Measurements from ENCODE around the gene CEBPB.
A peak's percentile ranks its signal among the peaks of the same experiment; 100 is the strongest.
"Not testable (repeated sequence)": the region's sequence is repeated elsewhere in the genome, so short reads cannot be mapped to it uniquely, and the experiment has no call there.

The CEBPB gene

GRCh38 chr20:50169329-50169823 lies 21.3 kb upstream of the CEBPB start:
- peak; percentile 56 to 74 for DNase-seq (ENCODE audit: low read depth in 2 of 2)

- DNase-seq (ENCODE audit: low read depth in 2 of 2) = no peak
Observed at GRCh38 chr20:50170549-50171220, 19.9 kb upstream of the CEBPB start.

GRCh38 chr20:50172347-50173013 lies 18.1 kb upstream of the CEBPB start:
- no peak for DNase-seq (ENCODE audit: low read depth in 2 of 2)

- DNase-seq (ENCODE audit: low read depth in 2 of 2) = no peak
Observed at GRCh38 chr20:50174456-50174855, 16.2 kb upstream of the CEBPB start.

GRCh38 chr20:50175938-50176933 lies 14.4 kb upstream of the CEBPB start:
- no peak for DNase-seq (ENCODE audit: low read depth in 2 of 2)

- not testable (repeated sequence) for DNase-seq (ENCODE audit: low read depth in 2 of 2)
Observed at GRCh38 chr20:50178672-50179071, 12.0 kb upstream of the CEBPB start.

- DNase-seq (ENCODE audit: low read depth in 2 of 2) = no peak
Observed at GRCh38 chr20:50181344-50181743, 9.3 kb upstream of the CEBPB start.

GRCh38 chr20:50182346-50182745 lies 8.3 kb upstream of the CEBPB start:
- DNase-seq (ENCODE audit: low read depth in 2 of 2) = no peak

- DNase-seq (ENCODE audit: low read depth in 2 of 2) = no peak
Observed at GRCh38 chr20:50185426-50185825, 5.2 kb upstream of the CEBPB start.

GRCh38 chr20:50186151-50186885 lies 4.3 kb upstream of the CEBPB start:
- DNase-seq (ENCODE audit: low read depth in 2 of 2) = peak; percentile 77 to 89

- DNase-seq (ENCODE audit: low read depth in 2 of 2) = no peak
Observed at GRCh38 chr20:50186987-50187402, 3.6 kb upstream of the CEBPB start.

- DNase-seq (ENCODE audit: low read depth in 2 of 2) = no peak
Observed at GRCh38 chr20:50187403-50188051, 3.1 kb upstream of the CEBPB start.

- no peak for DNase-seq (ENCODE audit: low read depth in 2 of 2)
Observed at GRCh38 chr20:50188287-50188688, 2.3 kb upstream of the CEBPB start.

GRCh38 chr20:50188879-50189680 lies 1.6 kb upstream of the CEBPB start:
- DNase-seq (ENCODE audit: low read depth in 2 of 2) = no peak

GRCh38 chr20:50189681-50190250 lies 864 bp upstream of the CEBPB start:
- no peak for DNase-seq (ENCODE audit: low read depth in 2 of 2)

- DNase-seq (ENCODE audit: low read depth in 2 of 2) = peak; percentile 30 to 43
Observed at GRCh38 chr20:50191065-50191543, 474 bp downstream of the CEBPB start.

GRCh38 chr20:50191544-50192363 lies 1.1 kb downstream of the CEBPB start:
- peak; percentile 28 to 35 for DNase-seq (ENCODE audit: low read depth in 2 of 2)

- peak; percentile 79 to 83 for DNase-seq (ENCODE audit: low read depth in 2 of 2)
Observed at GRCh38 chr20:50192364-50193198, 2.0 kb downstream of the CEBPB start.

Data from stimulated activated CD4-positive, alpha-beta T cell treated with anti-CD3 and anti-CD28 coated beads, Interleukin-15, amount 100 ng/mL, for 48 hours (primary cell).